ENCODE results near the gene PDE7B.

DNA sequence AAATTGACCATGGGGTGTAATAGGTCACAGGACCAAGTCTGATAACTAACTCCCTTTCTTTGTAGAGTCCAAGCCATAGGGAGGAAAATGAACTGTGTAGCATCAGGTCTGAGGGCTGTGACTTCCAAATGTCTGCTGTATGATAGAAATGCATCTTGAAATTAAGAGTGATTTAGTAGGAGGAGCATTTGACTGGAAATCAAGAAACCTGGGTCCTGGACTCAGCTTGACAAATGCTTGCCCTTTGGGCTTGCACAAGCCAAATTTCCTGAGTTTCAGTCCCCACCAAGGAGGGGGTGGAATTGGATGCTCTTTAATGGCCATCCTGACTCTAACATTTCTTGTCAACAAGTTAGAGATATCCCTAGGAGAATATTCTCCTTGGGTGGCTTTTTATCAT lies 187.0 kb downstream of the PDE7B start:
- TF ChIP-seq CTCF (IDR thresholded peaks at IDR 0.05) = no peak
- TF ChIP-seq POLR2AphosphoS5 (IDR thresholded peaks at IDR 0.05; ENCODE audit: low read depth, low read length) = no peak

Measured in Panc1 (cell line).